ENCODE measurements around the gene HDGFL1. TPM values are rescaled to one million over a fixed set of nuclear protein-coding genes. Genes with fewer than 3 reads are reported as not detected.

The HDGFL1 gene
- total RNA-seq, 1 donor from 2014 or later: not detected

- Histone ChIP-seq H3K27me3 (no peaks in the 10 kb centered on the region), H3K4me3 (no peak overlapping the region), H3K36me3 (no peaks in the 10 kb centered on the region), H3K27ac (no peak overlapping the region), H3K4me1 (no peaks in the 10 kb centered on the region), H3K9me3 (no peaks in the 10 kb centered on the region)
- intact Hi-C loops (cut with DNase I): no loop called here
- DNase-seq (ENCODE audit: extremely low spot score in 2 of 2): no peak
- TF ChIP-seq POLR2AphosphoS5 (IDR thresholded peaks at IDR 0.05; ENCODE audit: insufficient read depth in 1 of 2, low read depth in 1 of 2): no peak
- no peak for TF ChIP-seq POLR2A (IDR thresholded peaks at IDR 0.05)
- no peak for TF ChIP-seq CTCF (IDR thresholded peaks at IDR 0.05)
These were observed 14.6 kb downstream of the HDGFL1 start for GRCh38 chr6:22583927-22584326.

- intact Hi-C loops (cut with DNase I): loop anchor here (5.0 kb wide), 1 partner anchor 1733 kb away; no protein-coding TSS in a partner anchor
- H3K36me3 ChIP-seq: no peaks in the 10 kb centered on the region
- no peak overlapping the region for H3K27ac ChIP-seq
- DNase-seq (ENCODE audit: extremely low spot score in 2 of 2): no peak
- H3K9me3 ChIP-seq: no peaks in the 10 kb centered on the region
- no peak overlapping the region for H3K4me3 ChIP-seq
- no peaks in the 10 kb centered on the region for H3K27me3 ChIP-seq
- no peaks in the 10 kb centered on the region for H3K4me1 ChIP-seq
- TF ChIP-seq POLR2AphosphoS5 (IDR thresholded peaks at IDR 0.05; ENCODE audit: insufficient read depth in 1 of 2, low read depth in 1 of 2) (no peak), CTCF (IDR thresholded peaks at IDR 0.05) (no peak), POLR2A (IDR thresholded peaks at IDR 0.05) (no peak)
These were observed 19.8 kb downstream of the HDGFL1 start for GRCh38 chr6:22589118-22589517.

- no peak for DNase-seq (ENCODE audit: extremely low spot score in 2 of 2)
- Histone ChIP-seq H3K36me3 (no peaks in the 10 kb centered on the region), H3K4me3 (no peak overlapping the region), H3K9me3 (no peaks in the 10 kb centered on the region), H3K27ac (no peak overlapping the region), H3K4me1 (no peaks in the 10 kb centered on the region), H3K27me3 (no peaks in the 10 kb centered on the region)
- intact Hi-C loops (cut with DNase I): no loop called here
- TF ChIP-seq CTCF (IDR thresholded peaks at IDR 0.05) (no peak), POLR2AphosphoS5 (IDR thresholded peaks at IDR 0.05; ENCODE audit: insufficient read depth in 1 of 2, low read depth in 1 of 2) (no peak), POLR2A (IDR thresholded peaks at IDR 0.05) (no peak)
These were observed 21.1 kb downstream of the HDGFL1 start for GRCh38 chr6:22590423-22590822.

- TF ChIP-seq POLR2A (IDR thresholded peaks at IDR 0.05) (no peak), POLR2AphosphoS5 (IDR thresholded peaks at IDR 0.05; ENCODE audit: insufficient read depth in 1 of 2, low read depth in 1 of 2) (no peak), CTCF (IDR thresholded peaks at IDR 0.05) (no peak)
- intact Hi-C loops (cut with DNase I): no loop called here
These were observed 24.5 kb downstream of the HDGFL1 start for GRCh38 chr6:22593895-22594294.

GRCh38 chr6:22596011-22596410, 26.6 kb downstream of the HDGFL1 start:
- Histone ChIP-seq H3K4me1 (no peaks in the 10 kb centered on the region), H3K27me3 (no peaks in the 10 kb centered on the region), H3K27ac (no peak overlapping the region), H3K9me3 (no peaks in the 10 kb centered on the region), H3K36me3 (no peaks in the 10 kb centered on the region), H3K4me3 (no peak overlapping the region)
- no peak for DNase-seq (ENCODE audit: extremely low spot score in 2 of 2)
- intact Hi-C loops (cut with DNase I): no loop called here
- TF ChIP-seq CTCF (IDR thresholded peaks at IDR 0.05) (no peak), POLR2AphosphoS5 (IDR thresholded peaks at IDR 0.05; ENCODE audit: insufficient read depth in 1 of 2, low read depth in 1 of 2) (no peak), POLR2A (IDR thresholded peaks at IDR 0.05) (no peak)

More at GRCh38 chr6:22593895-22594294, 24.5 kb downstream of the HDGFL1 start:
- Histone ChIP-seq H3K27ac (no peak overlapping the region), H3K9me3 (no peaks in the 10 kb centered on the region), H3K4me3 (no peak overlapping the region), H3K4me1 (no peaks in the 10 kb centered on the region), H3K27me3 (no peaks in the 10 kb centered on the region), H3K36me3 (no peaks in the 10 kb centered on the region)
- DNase-seq (ENCODE audit: extremely low spot score in 2 of 2): no peak

Data from vagina (tissue), 2 donors.